C4-2B (cell line): ENCODE data around the gene DNAH8.
A peak's percentile ranks its signal among the peaks of the same experiment; 100 is the strongest.

Source experiments
- ZFX ChIP-seq: fragments of 450-650 bp; IDR thresholded peaks from 2 replicates; pipeline ENCODE4 v1.6.1; 2017
- TF ChIP-seq, protein P1 (sequence below): fragments of 450-650 bp; conservative IDR thresholded peaks from 2 replicates; pipeline ENCODE4 v1.5.1; 2017; ENCODE audit warnings: mild to moderate bottlenecking

DNA sequence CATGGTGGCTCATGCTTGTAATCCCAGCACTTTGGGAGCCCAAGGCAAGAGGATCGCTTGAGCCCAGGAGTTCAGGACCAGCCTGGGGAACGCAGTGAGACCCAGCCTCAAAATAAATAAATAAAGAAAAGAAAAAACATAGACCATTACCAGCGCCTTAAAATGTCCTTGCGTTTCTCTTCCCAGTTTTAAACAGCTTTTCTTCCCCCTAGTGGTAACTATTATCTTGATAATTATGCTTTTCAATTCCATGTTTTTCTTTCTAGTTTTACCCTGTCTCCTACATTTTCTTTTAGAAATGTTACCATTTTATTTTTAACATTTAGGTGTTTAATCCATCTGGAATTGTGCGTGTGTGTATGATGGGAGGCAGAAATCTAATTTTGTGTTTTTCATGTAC, 24.4 kb downstream of the DNAH8 start:
- TF ChIP-seq, protein P1, sequence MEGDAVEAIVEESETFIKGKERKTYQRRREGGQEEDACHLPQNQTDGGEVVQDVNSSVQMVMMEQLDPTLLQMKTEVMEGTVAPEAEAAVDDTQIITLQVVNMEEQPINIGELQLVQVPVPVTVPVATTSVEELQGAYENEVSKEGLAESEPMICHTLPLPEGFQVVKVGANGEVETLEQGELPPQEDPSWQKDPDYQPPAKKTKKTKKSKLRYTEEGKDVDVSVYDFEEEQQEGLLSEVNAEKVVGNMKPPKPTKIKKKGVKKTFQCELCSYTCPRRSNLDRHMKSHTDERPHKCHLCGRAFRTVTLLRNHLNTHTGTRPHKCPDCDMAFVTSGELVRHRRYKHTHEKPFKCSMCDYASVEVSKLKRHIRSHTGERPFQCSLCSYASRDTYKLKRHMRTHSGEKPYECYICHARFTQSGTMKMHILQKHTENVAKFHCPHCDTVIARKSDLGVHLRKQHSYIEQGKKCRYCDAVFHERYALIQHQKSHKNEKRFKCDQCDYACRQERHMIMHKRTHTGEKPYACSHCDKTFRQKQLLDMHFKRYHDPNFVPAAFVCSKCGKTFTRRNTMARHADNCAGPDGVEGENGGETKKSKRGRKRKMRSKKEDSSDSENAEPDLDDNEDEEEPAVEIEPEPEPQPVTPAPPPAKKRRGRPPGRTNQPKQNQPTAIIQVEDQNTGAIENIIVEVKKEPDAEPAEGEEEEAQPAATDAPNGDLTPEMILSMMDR: peak; percentile 66
- TF ChIP-seq ZFX: no peak
